HEK293 (cell line): ENCODE data around the gene ASXL3.

Experiments
- KLF16 ChIP-seq: fragments of 450-650 bp; formaldehyde crosslinking; IDR thresholded peaks from 2 replicates; pipeline ENCODE4 v1.5.1; 2017; ENCODE audit warnings: missing biosample characterization, missing genetic modification characterization
- MZF1 ChIP-seq: fragments of 450-650 bp; formaldehyde crosslinking; IDR thresholded peaks from 2 replicates; pipeline ENCODE4 v1.5.1; 2017; ENCODE audit warnings: missing biosample characterization, missing genetic modification characterization, borderline replicate concordance
- ZBTB20 ChIP-seq: fragments of 450-650 bp; formaldehyde crosslinking; IDR thresholded peaks from 2 replicates; pipeline ENCODE4 v1.5.1; 2016; ENCODE audit warnings: missing biosample characterization, missing genetic modification characterization
- ZNF132 ChIP-seq: fragments of 450-650 bp; formaldehyde crosslinking; IDR thresholded peaks from 2 replicates; pipeline ENCODE4 v1.5.1; 2017; ENCODE audit warnings: missing biosample characterization, missing genetic modification characterization, borderline replicate concordance
- ZNF133 ChIP-seq: fragments of 450-650 bp; formaldehyde crosslinking; IDR thresholded peaks from 2 replicates; pipeline ENCODE4 v1.5.1; 2016; ENCODE audit warnings: missing biosample characterization, missing genetic modification characterization
- ZNF138 ChIP-seq: fragments of 450-650 bp; formaldehyde crosslinking; IDR thresholded peaks from 2 replicates; pipeline ENCODE4 v1.5.1; 2016; ENCODE audit warnings: missing biosample characterization, missing genetic modification characterization, borderline replicate concordance
- ZNF140 ChIP-seq: fragments of 450-650 bp; formaldehyde crosslinking; IDR thresholded peaks from 2 replicates; pipeline ENCODE4 v1.5.1; 2016; ENCODE audit warnings: missing biosample characterization, missing genetic modification characterization
- ZNF146 ChIP-seq: fragments of 450-650 bp; formaldehyde crosslinking; IDR thresholded peaks from 2 replicates; pipeline ENCODE4 v1.5.1; 2016; ENCODE audit warnings: missing biosample characterization, missing genetic modification characterization
- TF ChIP-seq, protein P1 (sequence below): fragments of 450-650 bp; formaldehyde crosslinking; IDR thresholded peaks from 2 replicates; pipeline ENCODE4 v1.5.1; 2016; ENCODE audit warnings: missing biosample characterization, missing genetic modification characterization
- TF ChIP-seq, protein P2 (sequence below): fragments of 450-650 bp; formaldehyde crosslinking; conservative IDR thresholded peaks from 2 replicates; pipeline ENCODE4 v1.5.1; 2016; ENCODE audit warnings: low read depth, missing biosample characterization, missing genetic modification characterization
- TF ChIP-seq, protein P3 (sequence below): fragments of 450-650 bp; formaldehyde crosslinking; IDR thresholded peaks from 2 replicates; pipeline ENCODE4 v1.5.1; 2017; ENCODE audit warnings: missing biosample characterization, missing genetic modification characterization

DNA sequence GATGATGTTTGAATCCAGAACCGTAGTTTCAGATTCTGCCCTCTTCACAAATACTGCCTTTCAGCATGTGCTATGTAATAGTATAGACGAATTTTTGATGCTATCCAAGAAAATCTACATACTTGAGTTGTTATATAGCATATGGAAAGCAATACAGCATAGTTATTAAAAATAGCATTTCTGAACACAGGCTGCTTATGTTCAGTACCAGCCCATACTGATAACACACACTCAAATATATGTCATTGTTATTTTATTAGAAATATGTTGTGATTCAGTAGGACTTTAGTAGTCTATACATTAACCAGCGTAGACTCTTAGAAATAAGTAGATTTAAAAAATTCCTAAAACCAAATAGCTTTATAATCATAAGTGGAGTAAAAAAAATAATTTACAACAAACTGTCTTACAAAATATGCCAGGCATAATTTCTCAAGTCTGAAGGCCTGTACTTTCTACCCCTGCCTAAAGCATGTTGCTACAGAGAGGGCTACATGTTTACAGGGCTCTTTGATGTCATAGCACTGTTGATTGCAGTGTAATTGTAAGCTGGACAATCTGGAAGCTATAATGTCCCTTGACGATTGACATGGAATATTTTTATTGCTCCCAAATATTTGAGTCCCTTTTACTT is 86.3 kb downstream of the ASXL3 start:
- TF ChIP-seq ZNF132 (tag by site-specific recombination) (no peak), ZNF146 (tag by site-specific recombination) (no peak), ZNF133 (tag by site-specific recombination) (no peak), KLF16 (no peak), ZBTB20 (no peak), MZF1 (tag by site-specific recombination) (no peak), ZNF140 (tag by site-specific recombination) (no peak), ZNF138 (no peak)
- TF ChIP-seq, protein P1, sequence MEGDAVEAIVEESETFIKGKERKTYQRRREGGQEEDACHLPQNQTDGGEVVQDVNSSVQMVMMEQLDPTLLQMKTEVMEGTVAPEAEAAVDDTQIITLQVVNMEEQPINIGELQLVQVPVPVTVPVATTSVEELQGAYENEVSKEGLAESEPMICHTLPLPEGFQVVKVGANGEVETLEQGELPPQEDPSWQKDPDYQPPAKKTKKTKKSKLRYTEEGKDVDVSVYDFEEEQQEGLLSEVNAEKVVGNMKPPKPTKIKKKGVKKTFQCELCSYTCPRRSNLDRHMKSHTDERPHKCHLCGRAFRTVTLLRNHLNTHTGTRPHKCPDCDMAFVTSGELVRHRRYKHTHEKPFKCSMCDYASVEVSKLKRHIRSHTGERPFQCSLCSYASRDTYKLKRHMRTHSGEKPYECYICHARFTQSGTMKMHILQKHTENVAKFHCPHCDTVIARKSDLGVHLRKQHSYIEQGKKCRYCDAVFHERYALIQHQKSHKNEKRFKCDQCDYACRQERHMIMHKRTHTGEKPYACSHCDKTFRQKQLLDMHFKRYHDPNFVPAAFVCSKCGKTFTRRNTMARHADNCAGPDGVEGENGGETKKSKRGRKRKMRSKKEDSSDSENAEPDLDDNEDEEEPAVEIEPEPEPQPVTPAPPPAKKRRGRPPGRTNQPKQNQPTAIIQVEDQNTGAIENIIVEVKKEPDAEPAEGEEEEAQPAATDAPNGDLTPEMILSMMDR (tag by site-specific recombination): no peak
- TF ChIP-seq, protein P2, sequence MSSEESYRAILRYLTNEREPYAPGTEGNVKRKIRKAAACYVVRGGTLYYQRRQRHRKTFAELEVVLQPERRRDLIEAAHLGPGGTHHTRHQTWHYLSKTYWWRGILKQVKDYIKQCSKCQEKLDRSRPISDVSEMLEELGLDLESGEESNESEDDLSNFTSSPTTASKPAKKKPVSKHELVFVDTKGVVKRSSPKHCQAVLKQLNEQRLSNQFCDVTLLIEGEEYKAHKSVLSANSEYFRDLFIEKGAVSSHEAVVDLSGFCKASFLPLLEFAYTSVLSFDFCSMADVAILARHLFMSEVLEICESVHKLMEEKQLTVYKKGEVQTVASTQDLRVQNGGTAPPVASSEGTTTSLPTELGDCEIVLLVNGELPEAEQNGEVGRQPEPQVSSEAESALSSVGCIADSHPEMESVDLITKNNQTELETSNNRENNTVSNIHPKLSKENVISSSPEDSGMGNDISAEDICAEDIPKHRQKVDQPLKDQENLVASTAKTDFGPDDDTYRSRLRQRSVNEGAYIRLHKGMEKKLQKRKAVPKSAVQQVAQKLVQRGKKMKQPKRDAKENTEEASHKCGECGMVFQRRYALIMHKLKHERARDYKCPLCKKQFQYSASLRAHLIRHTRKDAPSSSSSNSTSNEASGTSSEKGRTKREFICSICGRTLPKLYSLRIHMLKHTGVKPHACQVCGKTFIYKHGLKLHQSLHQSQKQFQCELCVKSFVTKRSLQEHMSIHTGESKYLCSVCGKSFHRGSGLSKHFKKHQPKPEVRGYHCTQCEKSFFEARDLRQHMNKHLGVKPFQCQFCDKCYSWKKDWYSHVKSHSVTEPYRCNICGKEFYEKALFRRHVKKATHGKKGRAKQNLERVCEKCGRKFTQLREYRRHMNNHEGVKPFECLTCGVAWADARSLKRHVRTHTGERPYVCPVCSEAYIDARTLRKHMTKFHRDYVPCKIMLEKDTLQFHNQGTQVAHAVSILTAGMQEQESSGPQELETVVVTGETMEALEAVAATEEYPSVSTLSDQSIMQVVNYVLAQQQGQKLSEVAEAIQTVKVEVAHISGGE (tag by site-specific recombination): no peak
- TF ChIP-seq, protein P3, sequence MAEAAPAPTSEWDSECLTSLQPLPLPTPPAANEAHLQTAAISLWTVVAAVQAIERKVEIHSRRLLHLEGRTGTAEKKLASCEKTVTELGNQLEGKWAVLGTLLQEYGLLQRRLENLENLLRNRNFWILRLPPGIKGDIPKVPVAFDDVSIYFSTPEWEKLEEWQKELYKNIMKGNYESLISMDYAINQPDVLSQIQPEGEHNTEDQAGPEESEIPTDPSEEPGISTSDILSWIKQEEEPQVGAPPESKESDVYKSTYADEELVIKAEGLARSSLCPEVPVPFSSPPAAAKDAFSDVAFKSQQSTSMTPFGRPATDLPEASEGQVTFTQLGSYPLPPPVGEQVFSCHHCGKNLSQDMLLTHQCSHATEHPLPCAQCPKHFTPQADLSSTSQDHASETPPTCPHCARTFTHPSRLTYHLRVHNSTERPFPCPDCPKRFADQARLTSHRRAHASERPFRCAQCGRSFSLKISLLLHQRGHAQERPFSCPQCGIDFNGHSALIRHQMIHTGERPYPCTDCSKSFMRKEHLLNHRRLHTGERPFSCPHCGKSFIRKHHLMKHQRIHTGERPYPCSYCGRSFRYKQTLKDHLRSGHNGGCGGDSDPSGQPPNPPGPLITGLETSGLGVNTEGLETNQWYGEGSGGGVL: no peak
